Osteocyte (in vitro differentiated cells): Measurements from ENCODE around the gene SOX2. TPM values are rescaled to one million over a fixed set of nuclear protein-coding genes. Genes with fewer than 3 reads are reported as not detected.

Experiments used
- DNase-seq: peaks from one replicate; pipeline ENCODE4 v3.0.0; 2021; ENCODE audit warnings: mixed read lengths; ENCODE audit not compliant: unreplicated experiment; ENCODE audit errors: extremely low spot score
- H3K27ac Mint-ChIP-seq: one replicate; pipeline ENCODE4 v1.8.0; 2021; ENCODE audit warnings: mild to moderate bottlenecking, mixed read lengths; ENCODE audit not compliant: unreplicated experiment
- H3K27me3 Mint-ChIP-seq: one replicate; pipeline ENCODE4 v1.8.0; 2021; ENCODE audit warnings: mixed read lengths; ENCODE audit not compliant: unreplicated experiment
- H3K36me3 Mint-ChIP-seq: one replicate; pipeline ENCODE4 v1.8.0; 2021; ENCODE audit warnings: mixed read lengths; ENCODE audit not compliant: unreplicated experiment
- H3K4me1 Mint-ChIP-seq: one replicate; pipeline ENCODE4 v1.8.0; 2021; ENCODE audit warnings: mixed read lengths; ENCODE audit not compliant: unreplicated experiment
- H3K4me3 Mint-ChIP-seq: one replicate; pipeline ENCODE4 v1.8.0; 2021; ENCODE audit warnings: mild to moderate bottlenecking, moderate library complexity, mixed read lengths; ENCODE audit not compliant: unreplicated experiment
- H3K9me3 Mint-ChIP-seq: one replicate; pipeline ENCODE4 v1.8.0; 2021; ENCODE audit warnings: mixed read lengths; ENCODE audit not compliant: unreplicated experiment
- total RNA-seq: library from RNA; stranded (reverse); gene quantifications from 2 replicates; pipeline ENCODE4 v1.2.1, GENCODE V29; 2021
- TF ChIP-seq, protein P1 (sequence below): fragments of 200-600 bp; sonication (generic); IDR thresholded peaks from 2 replicates; pipeline ENCODE4 v1.5.0; 2021; ENCODE audit warnings: antibody characterized with exemption, mild to moderate bottlenecking, moderate library complexity

The SOX2 gene
- total RNA-seq, 1 donor from 2014 or later: 5.4 TPM

DNA sequence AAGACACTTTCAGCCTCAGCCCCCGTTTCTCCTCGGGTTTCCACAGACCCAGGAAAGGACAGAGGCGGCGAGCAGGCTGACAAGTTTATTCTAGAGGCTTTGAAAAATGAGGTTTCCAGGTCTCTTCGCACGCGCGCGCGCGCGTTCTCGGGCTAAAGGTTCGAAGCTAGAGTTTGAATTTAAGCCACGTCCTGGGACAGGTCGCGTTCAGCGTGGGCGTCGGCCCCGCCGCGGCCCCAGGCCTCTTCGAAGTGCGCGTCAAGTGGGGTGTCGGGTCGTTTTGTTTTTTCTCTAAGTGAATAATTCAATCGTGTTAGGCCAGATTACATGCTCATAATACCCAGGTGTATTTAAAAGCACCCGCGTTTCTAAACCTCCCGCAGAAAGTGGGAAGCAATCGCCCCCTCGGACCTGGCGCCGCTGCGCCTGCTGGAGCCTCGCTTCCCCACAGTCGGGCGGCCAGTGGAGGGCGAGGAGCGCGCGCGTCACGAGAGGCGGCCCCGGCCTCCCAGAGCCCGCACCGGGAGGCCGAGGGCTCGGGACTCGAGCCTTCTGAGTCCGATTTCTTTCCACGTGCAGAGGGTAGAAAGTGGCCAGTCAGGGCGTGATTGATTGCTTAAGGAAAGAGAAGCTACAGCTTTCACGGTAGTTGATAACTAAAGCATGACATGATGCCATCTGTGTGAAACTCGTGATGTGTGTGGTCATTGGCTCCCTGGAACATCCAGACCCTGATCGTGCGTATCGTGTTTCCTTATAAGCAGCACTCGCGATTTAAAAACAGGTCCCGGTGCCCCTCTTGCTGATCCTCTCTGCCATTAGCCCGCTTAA lies 15.8 kb upstream of the SOX2 start:
- Mint-ChIP-seq H3K36me3 (no peaks in the 10 kb centered on the region), H3K4me1 (peaks cover 5% of the 10 kb centered on the region), H3K27me3 (peaks cover 36% of the 10 kb centered on the region), H3K4me3 (no peak overlapping the region), H3K9me3 (no peaks in the 10 kb centered on the region), H3K27ac (no peak overlapping the region)
- DNase-seq: no peak
- TF ChIP-seq, protein P1, sequence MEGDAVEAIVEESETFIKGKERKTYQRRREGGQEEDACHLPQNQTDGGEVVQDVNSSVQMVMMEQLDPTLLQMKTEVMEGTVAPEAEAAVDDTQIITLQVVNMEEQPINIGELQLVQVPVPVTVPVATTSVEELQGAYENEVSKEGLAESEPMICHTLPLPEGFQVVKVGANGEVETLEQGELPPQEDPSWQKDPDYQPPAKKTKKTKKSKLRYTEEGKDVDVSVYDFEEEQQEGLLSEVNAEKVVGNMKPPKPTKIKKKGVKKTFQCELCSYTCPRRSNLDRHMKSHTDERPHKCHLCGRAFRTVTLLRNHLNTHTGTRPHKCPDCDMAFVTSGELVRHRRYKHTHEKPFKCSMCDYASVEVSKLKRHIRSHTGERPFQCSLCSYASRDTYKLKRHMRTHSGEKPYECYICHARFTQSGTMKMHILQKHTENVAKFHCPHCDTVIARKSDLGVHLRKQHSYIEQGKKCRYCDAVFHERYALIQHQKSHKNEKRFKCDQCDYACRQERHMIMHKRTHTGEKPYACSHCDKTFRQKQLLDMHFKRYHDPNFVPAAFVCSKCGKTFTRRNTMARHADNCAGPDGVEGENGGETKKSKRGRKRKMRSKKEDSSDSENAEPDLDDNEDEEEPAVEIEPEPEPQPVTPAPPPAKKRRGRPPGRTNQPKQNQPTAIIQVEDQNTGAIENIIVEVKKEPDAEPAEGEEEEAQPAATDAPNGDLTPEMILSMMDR: no peak

DNA sequence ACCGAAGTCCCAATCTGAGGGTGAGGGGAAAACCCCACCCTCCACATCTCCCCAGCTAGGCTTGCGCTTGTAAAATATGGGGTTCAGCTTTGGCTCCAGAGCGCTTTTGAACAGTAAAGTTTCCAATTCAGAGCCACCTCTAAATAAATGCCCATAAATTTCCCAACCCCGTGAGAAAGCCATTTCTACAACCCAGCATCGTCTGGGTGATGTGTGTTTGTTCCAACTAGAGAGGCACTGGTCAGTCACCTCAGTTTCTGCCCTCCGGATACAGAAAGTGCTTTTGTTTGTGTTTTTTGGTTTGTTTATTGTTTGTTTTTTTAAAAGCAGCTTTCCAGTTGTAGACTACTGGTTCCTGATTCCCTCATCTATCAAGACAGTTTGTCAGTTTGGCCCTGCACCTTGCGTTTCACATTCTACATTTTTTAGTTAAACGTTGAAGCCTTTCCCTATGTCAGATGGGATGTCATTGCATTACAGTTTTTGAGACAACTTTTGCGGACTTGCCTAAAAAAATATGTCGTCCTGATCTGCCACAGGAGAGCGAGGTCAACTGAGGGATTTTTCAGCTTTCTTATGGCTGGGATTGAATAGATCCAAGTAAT lies 15.0 kb upstream of the SOX2 start:
- TF ChIP-seq, protein P1: no peak
- no peak for DNase-seq
- no peaks in the 10 kb centered on the region for H3K9me3 Mint-ChIP-seq
- H3K4me1 Mint-ChIP-seq: peaks cover 5% of the 10 kb centered on the region
- H3K27me3 Mint-ChIP-seq: peaks cover 30% of the 10 kb centered on the region
- no peak overlapping the region for H3K4me3 Mint-ChIP-seq
- no peaks in the 10 kb centered on the region for H3K36me3 Mint-ChIP-seq
- no peak overlapping the region for H3K27ac Mint-ChIP-seq

DNA sequence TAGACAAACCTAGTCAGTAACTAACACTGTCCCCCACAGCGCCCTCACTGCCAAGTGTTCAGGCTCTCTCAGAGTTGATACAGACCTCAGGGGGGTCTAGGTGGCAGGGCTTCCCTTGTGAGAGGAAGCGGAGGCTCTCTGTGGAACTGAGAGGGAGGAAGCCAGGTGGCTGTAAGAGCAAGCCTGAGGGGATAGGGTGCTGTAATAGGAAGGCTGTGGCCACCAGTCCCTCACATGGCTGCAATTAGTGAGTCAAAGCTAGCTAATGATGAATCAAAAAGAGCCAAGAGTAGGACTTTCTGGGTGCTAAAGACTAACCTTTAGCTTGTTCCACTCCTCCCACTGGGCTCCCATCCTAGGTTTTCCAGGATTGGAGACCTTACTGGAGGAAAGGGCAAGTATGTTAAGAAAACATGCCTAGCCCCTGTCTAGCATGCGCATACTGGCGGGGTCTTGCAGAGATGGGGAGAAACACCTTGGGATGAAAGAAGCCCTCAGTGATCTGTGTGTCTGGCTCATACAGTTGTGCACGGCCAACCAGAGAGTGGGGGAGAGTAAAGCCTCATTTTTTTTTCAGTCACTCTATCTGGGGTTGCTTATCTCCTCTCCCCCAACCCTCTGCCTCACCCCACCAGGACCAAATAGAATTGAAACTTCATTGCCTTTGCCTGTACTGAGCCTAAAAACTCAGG lies 13.3 kb upstream of the SOX2 start:
- Mint-ChIP-seq H3K4me1 (peaks cover 7% of the 10 kb centered on the region), H3K36me3 (no peaks in the 10 kb centered on the region), H3K9me3 (no peaks in the 10 kb centered on the region), H3K27ac (no peak overlapping the region), H3K27me3 (peaks cover 43% of the 10 kb centered on the region), H3K4me3 (no peak overlapping the region)
- TF ChIP-seq, protein P1: no peak
- DNase-seq: no peak

DNA sequence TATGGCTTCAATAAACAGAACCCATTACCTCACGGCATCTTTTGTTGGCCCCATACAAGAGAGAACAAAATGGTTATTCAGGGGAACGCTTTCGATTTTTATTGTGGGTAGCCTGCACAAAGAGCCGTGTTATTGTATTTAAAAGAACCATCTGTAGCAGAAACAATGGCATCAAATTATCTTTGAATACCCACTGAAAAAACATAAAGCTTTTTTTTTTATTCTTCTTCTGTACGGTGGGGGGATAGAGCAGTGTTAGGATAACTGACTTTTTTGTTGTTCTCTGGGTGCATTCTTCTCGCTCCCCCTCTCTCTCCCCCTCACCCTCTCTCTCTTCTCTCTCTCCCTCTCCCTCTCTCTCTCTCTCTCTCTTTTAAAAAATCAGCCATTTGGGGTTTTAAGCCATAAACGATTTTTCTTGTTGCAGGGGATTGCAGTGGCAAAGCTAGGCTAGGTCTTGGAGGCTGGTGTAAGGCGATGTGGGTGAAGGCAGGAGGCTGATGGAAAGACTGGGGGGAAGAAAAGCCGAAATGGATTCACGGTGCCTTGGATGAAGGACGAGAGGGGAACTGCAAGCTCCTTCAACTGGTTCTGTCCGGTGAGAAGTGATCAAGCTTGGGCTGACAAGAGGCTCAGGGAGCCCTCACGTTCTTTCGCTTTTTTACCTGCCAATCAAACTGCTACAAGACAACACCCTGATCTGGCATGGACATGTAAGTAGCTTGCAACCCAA lies 12.4 kb upstream of the SOX2 start:
- Mint-ChIP-seq H3K27me3 (peaks cover 47% of the 10 kb centered on the region), H3K36me3 (no peaks in the 10 kb centered on the region), H3K27ac (no peak overlapping the region), H3K4me1 (peaks cover 7% of the 10 kb centered on the region), H3K4me3 (no peak overlapping the region), H3K9me3 (no peaks in the 10 kb centered on the region)
- TF ChIP-seq, protein P1: no peak
- DNase-seq: no peak
